Skeletal muscle satellite cell (primary cell): ENCODE measurements around the gene ISYNA1.

Experiments used
- H3K27me3 ChIP-seq: 2 replicates; pipeline ENCODE4 v1.7.0; 2013; ENCODE audit warnings: low read length; ENCODE audit not compliant: control insufficient read depth, insufficient read depth
- H3K36me3 ChIP-seq: 2 replicates; pipeline ENCODE4 v1.7.0; 2013; ENCODE audit warnings: mild to moderate bottlenecking, control low read depth, low read length; ENCODE audit not compliant: insufficient read depth
- H3K4me1 ChIP-seq: 2 replicates; pipeline ENCODE4 v1.7.0; 2013; ENCODE audit warnings: low read length; ENCODE audit not compliant: control insufficient read depth, insufficient read depth
- H3K4me2 ChIP-seq: 2 replicates; pipeline ENCODE4 v1.7.0; 2013; ENCODE audit warnings: mild to moderate bottlenecking, low read length
- H3K4me3 ChIP-seq: 2 replicates; pipeline ENCODE4 v1.7.0; 2013; ENCODE audit warnings: low read length
- H3K9ac ChIP-seq: 2 replicates; pipeline ENCODE4 v1.7.0; 2013; ENCODE audit warnings: mild to moderate bottlenecking, low read depth, low read length, moderate library complexity
- H3K9me3 ChIP-seq: replicated peaks from 2 replicates; pipeline ENCODE4 v1.7.0; 2013; ENCODE audit warnings: mild to moderate bottlenecking, control low read depth, low read length

The ISYNA1 gene

GRCh38 chr19:18465214-18465963, 27.5 kb upstream of the ISYNA1 start:
- Histone ChIP-seq H3K27me3 (no peaks in the 10 kb centered on the region), H3K4me2 (no peak overlapping the region), H3K9ac (peak overlapping the region; percentile 4), H3K4me3 (no peak overlapping the region), H3K36me3 (peaks cover 54% of the 10 kb centered on the region), H3K4me1 (peaks cover 42% of the 10 kb centered on the region), H3K9me3 (no peaks in the 10 kb centered on the region)

- no peak overlapping the region for H3K4me2 ChIP-seq
- peaks cover 40% of the 10 kb centered on the region for H3K4me1 ChIP-seq
- no peaks in the 10 kb centered on the region for H3K27me3 ChIP-seq
- peaks cover 51% of the 10 kb centered on the region for H3K36me3 ChIP-seq
- peak overlapping the region; percentile 4 for H3K9ac ChIP-seq
- H3K4me3 ChIP-seq, result no peak overlapping the region
- no peaks in the 10 kb centered on the region for H3K9me3 ChIP-seq
Measured at GRCh38 chr19:18464646-18465045, 26.7 kb upstream of the ISYNA1 start.

- H3K9me3 ChIP-seq, result no peaks in the 10 kb centered on the region
- H3K4me1 ChIP-seq, result peaks cover 57% of the 10 kb centered on the region
- no peak overlapping the region for H3K4me2 ChIP-seq
- no peaks in the 10 kb centered on the region for H3K27me3 ChIP-seq
- no peak overlapping the region for H3K4me3 ChIP-seq
- no peak overlapping the region for H3K9ac ChIP-seq
- peaks cover 63% of the 10 kb centered on the region for H3K36me3 ChIP-seq
Measured at GRCh38 chr19:18461471-18461870, 23.5 kb upstream of the ISYNA1 start.

DNA sequence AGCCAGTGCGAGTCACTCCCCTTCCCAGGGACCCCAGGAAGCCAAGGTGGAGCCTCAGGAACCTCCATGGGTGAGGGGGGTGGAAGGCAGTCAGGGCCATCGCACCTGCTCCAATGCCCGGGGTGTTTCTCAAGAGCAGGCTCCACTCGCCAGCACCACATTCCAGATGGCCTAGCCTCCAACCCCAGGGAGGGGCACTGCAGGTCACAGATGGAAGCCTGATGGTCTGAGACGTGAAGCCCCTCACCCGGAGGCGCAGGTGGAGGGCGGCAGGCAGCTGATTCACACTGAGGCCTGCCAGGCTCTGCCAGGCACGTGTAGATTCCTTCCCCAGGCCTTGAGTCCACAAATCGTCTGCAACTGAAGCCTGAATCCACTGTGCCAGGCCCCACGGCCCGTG, 23.0 kb upstream of the ISYNA1 start:
- no peak overlapping the region for H3K4me3 ChIP-seq
- no peak overlapping the region for H3K9ac ChIP-seq
- no peaks in the 10 kb centered on the region for H3K27me3 ChIP-seq
- H3K36me3 ChIP-seq, result peaks cover 69% of the 10 kb centered on the region
- H3K9me3 ChIP-seq, result no peaks in the 10 kb centered on the region
- peaks cover 58% of the 10 kb centered on the region for H3K4me1 ChIP-seq
- peak overlapping the region; percentile 65 for H3K4me2 ChIP-seq

DNA sequence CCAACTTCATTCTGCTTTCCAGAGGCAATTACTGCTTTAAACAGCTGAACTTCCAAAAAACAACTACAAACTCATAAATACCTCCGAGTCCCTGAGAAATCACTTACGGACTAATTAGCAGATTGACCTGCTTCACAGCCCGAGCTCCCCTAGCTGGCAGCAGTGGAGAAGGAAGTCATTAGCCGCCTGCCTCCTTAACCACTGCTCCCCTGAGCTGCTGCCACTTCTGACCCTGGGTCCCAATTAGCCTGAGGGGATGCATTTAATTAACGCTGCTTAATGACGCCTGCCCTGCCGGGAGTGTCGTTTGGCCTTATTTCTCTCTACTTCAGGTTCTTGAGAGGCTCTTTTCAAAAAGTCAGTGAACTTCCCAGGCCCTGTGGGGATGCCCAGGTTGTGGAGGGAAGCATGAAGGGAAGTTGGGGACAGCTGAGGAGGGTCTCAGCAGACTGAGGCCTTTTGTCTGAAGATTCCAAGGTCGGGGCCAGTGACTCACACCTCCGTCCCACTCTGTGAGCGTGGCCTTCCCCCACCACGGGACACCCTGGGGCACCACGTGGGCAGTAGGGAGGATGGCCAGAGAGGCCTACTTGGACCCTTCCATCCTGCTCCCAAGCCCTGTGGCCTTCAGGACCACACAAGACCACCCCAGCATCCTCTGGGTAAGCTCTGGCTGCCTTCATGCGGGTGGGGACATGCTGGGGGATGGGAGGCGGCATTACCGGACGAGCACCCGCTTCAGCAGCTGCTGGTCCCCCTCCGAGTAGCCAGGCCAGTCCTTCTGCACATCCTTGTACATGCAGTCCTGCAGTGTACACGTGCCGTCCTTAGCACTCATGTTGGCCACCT, 19.8 kb upstream of the ISYNA1 start:
- Histone ChIP-seq H3K36me3 (peaks cover 54% of the 10 kb centered on the region), H3K4me3 (no peak overlapping the region), H3K9ac (no peak overlapping the region)

GRCh38 chr19:18456974-18457373, 19.0 kb upstream of the ISYNA1 start:
- H3K4me1 ChIP-seq, result peaks cover 60% of the 10 kb centered on the region
- no peaks in the 10 kb centered on the region for H3K27me3 ChIP-seq
- H3K9me3 ChIP-seq, result no peaks in the 10 kb centered on the region
- peaks cover 49% of the 10 kb centered on the region for H3K36me3 ChIP-seq
- no peak overlapping the region for H3K9ac ChIP-seq
- H3K4me3 ChIP-seq, result no peak overlapping the region
- no peak overlapping the region for H3K4me2 ChIP-seq

More for the DNA sequence above, 19.8 kb upstream of the ISYNA1 start:
- Histone ChIP-seq H3K9me3 (no peaks in the 10 kb centered on the region), H3K4me2 (no peak overlapping the region), H3K27me3 (no peaks in the 10 kb centered on the region), H3K4me1 (peaks cover 54% of the 10 kb centered on the region)

- Histone ChIP-seq H3K9me3 (no peaks in the 10 kb centered on the region), H3K4me3 (no peak overlapping the region), H3K4me2 (no peak overlapping the region), H3K4me1 (peaks cover 55% of the 10 kb centered on the region), H3K27me3 (no peaks in the 10 kb centered on the region), H3K9ac (no peak overlapping the region), H3K36me3 (peaks cover 51% of the 10 kb centered on the region)
Measured at GRCh38 chr19:18456279-18456678, 18.3 kb upstream of the ISYNA1 start.

DNA sequence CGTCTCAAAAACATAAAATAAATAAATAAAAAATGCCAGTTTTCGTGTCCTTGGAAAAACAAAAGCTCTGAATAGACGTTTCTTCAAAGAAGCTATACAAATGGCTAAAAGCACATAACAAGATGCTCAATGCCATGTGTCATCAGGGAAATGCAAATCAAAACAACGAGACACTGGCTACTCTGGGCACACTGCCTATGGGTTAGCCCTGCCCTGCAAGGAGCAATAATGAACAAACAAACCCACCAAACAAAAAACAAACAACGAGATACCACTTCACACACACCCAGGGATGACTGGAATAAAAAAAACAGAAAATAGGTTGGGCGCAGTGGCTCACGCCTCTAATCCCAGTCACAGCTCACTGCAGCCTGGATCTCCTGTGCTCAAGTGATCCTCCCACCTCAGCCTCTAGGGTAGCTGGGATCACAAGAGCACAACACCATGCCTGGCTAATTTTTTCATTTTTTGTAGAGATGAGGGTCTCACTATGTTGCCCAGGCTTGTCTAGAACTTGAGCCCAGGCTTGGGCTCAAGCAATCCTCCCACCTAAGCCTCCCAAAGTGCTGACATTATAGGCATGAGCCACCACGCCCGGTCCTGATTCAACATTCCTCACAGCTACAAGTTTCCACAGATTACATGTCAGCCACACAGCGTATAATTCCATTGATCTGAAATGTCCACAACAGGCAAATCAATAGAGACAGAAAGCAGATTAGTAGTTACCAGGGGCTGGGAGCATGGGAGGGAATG, 15.5 kb upstream of the ISYNA1 start:
- no peaks in the 10 kb centered on the region for H3K27me3 ChIP-seq
- H3K9ac ChIP-seq, result no peak overlapping the region
- no peak overlapping the region for H3K4me2 ChIP-seq
- H3K4me3 ChIP-seq, result no peak overlapping the region
- H3K9me3 ChIP-seq, result no peaks in the 10 kb centered on the region
- peaks cover 39% of the 10 kb centered on the region for H3K4me1 ChIP-seq
- H3K36me3 ChIP-seq, result peaks cover 54% of the 10 kb centered on the region

DNA sequence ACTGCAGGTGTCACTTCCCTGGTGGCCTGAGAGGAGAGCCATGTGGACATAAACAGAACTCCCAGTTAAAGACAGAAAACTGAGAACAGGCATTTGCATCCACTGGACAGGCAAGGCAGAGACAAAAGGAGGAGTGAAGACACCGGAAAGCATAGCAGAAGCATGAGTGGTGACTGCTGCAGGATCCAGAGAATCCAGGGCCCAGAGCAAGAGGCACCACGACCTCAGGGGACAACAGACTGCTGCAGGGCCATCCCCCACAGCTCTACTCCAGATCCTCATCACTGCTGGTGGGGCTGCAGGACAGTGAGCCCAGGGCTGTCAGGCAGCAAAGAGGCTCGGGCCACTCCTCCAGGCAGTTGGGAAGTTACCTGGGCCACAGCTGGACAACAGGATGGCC, 14.5 kb upstream of the ISYNA1 start:
- no peak overlapping the region for H3K9ac ChIP-seq
- peaks cover 49% of the 10 kb centered on the region for H3K36me3 ChIP-seq
- no peaks in the 10 kb centered on the region for H3K27me3 ChIP-seq
- no peak overlapping the region for H3K4me2 ChIP-seq
- H3K4me3 ChIP-seq, result no peak overlapping the region
- H3K4me1 ChIP-seq, result peaks cover 31% of the 10 kb centered on the region
- no peaks in the 10 kb centered on the region for H3K9me3 ChIP-seq

GRCh38 chr19:18450931-18451836, 13.3 kb upstream of the ISYNA1 start:
- peaks cover 21% of the 10 kb centered on the region for H3K4me1 ChIP-seq
- H3K4me3 ChIP-seq, result no peak overlapping the region
- peaks cover 53% of the 10 kb centered on the region for H3K36me3 ChIP-seq
- no peaks in the 10 kb centered on the region for H3K9me3 ChIP-seq
- H3K27me3 ChIP-seq, result no peaks in the 10 kb centered on the region
- no peak overlapping the region for H3K4me2 ChIP-seq
- H3K9ac ChIP-seq, result no peak overlapping the region
